ENCODE measurements around the gene UFM1. TPM values are rescaled to one million over a fixed set of nuclear protein-coding genes. Genes with fewer than 3 reads are reported as not detected.

Gene UFM1
- polyA plus RNA-seq, 3 donors, result 73.6 to 93.4 (median 89.5) TPM

DNA sequence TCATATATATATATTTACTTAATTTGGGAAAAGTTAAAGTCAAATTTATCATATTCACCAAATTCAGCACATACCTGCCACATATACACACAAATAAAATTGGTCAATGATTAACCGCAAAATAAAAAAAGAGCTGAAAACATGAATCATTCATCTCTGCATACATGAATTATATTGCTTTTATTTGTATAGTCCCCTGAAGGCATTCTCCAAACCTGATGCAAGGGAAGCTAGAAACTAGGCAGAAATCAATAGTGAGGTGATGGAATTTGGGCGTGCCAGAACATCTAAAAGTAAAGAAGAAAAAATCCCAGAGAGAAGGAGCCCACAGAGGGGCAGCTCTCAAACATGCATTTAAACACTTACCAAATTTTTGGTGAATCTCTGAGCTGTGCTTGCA lies 60.1 kb downstream of the UFM1 start:
- DNase-seq, result no peak

DNA sequence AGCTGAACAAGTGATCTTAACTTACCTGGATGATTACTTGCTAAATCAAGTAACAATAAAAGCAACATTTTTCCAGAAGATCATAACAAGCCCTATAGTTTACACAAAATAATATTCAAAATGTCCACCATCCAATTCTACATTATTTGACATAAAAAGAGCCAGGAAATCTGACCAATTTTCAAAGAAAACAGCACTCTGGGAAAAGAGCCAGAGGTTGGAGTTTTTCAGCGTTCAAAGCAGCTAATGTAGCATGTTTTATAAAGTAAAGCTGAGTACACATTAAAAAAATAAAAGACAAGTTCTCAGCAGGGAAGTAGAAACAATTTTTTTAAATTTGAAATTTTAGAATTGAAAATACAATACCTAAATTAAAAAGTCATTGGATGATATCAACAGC lies 62.6 kb downstream of the UFM1 start:
- DNase-seq, result no peak
